Small intestine (tissue), 16 donors: ENCODE measurements around the gene RAB29. TPM values are rescaled to one million over a fixed set of nuclear protein-coding genes. Genes with fewer than 3 reads are reported as not detected.
A peak's percentile ranks its signal among the peaks of the same experiment; 100 is the strongest.
"Not testable (repeated sequence)": the region's sequence is repeated elsewhere in the genome, so short reads cannot be mapped to it uniquely, and the experiment has no call there.

Experiments used
- DNase-seq, 2 donors: peaks; one replicate each; pipeline versions ENCODE4 v3.0.0 to v3.0.0-alpha.2; 2013
- FAIRE-seq: peaks from 2 replicates; lab custom pipeline; 2012; peaks lifted over from hg19 to GRCh38; lab: Jason Lieb, UNC
- H3K27ac ChIP-seq, 3 donors: one replicate each; pipeline ENCODE4 v1.5.1; 2013; ENCODE audit warnings: low read length in 2 of 3, mild to moderate bottlenecking in 2 of 3, control low read depth in 1 of 3, inconsistent platforms in 1 of 3, low read depth in 1 of 3, moderate library complexity in 1 of 3
- H3K27me3 ChIP-seq, 3 donors: one replicate each; pipeline ENCODE4 v1.6.1; 2013; ENCODE audit warnings: low read length in 3 of 3, inconsistent platforms in 1 of 3; ENCODE audit not compliant: control insufficient read depth in 3 of 3, insufficient read depth in 3 of 3
- H3K36me3 ChIP-seq, 3 donors: one replicate each; pipeline ENCODE4 v1.6.1; 2013; ENCODE audit warnings: low read length in 3 of 3, inconsistent platforms in 1 of 3, low read depth in 1 of 3, mild to moderate bottlenecking in 1 of 3, moderate library complexity in 1 of 3; ENCODE audit not compliant: control insufficient read depth in 3 of 3, insufficient read depth in 2 of 3
- H3K4me1 ChIP-seq, 3 donors: one replicate each; pipeline ENCODE4 v1.6.1; 2013; ENCODE audit warnings: low read length in 2 of 3, inconsistent platforms in 1 of 3, low read depth in 1 of 3, mild to moderate bottlenecking in 1 of 3, moderate library complexity in 1 of 3; ENCODE audit not compliant: control insufficient read depth in 3 of 3, insufficient read depth in 2 of 3
- H3K4me3 ChIP-seq, 3 donors: one replicate each; pipeline ENCODE4 v1.5.1; 2013; ENCODE audit warnings: low read length in 3 of 3, control low read depth in 1 of 3, inconsistent platforms in 1 of 3, low read depth in 1 of 3, mild to moderate bottlenecking in 1 of 3, moderate library complexity in 1 of 3
- H3K9me3 ChIP-seq, 2 donors: one replicate each; pipeline ENCODE4 v1.6.1; 2013; ENCODE audit warnings: low read depth in 1 of 2, low read length in 1 of 2; ENCODE audit not compliant: control insufficient read depth in 2 of 2, insufficient read depth in 1 of 2
- WGBS, 3 donors: extraction: QIAGEN DNeasy Blood & Tissue Kit; methylation state at CpG; one replicate each; pipeline ENCODE4 v1.1.7; 2013; 5-methylcytosine and 5-hydroxymethylcytosine counted together
- long read RNA-seq, 10 donors: transcript quantifications; one replicate each; lab custom pipeline, GENCODE V29; 2026
- polyA plus RNA-seq, 4 donors: library from polyadenylated mRNA; stranded (reverse) in 3 of 4; unstranded in 1 of 4; fragments of 200-250 nt in 3 of 4; fragments of 120-200 nt in 1 of 4; gene quantifications; one replicate each; pipeline versions ENCODE4 v1.2.1 to v1.2.3, GENCODE V29; 2013
- donor health status: healthy with polysubstance abuse.
- donor health status: control.
- donor health status: control.
- donor health status: Bipolar disorder and iron deficiency.
- donor health status: healthy.

The RAB29 gene, protein sequence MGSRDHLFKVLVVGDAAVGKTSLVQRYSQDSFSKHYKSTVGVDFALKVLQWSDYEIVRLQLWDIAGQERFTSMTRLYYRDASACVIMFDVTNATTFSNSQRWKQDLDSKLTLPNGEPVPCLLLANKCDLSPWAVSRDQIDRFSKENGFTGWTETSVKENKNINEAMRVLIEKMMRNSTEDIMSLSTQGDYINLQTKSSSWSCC
- 100 to 1,000 TPM in 1 of 4 donors, 10 to 100 TPM in 1, 1 to 10 TPM in 2; 7.4 to 152 (median 8.9) TPM for polyA plus RNA-seq
- long read RNA-seq, donor 1, result 0 reads
- long read RNA-seq, donor 2, transcript RAB29-203 (5 exons, 1,157 nt), result major isoform, 13 of 22 reads
- long read RNA-seq, donor 2, partial matches to known transcripts, result 5 of 22 reads
- long read RNA-seq, donor 2, other reads (novel, unspliced or antisense), result 0 of 22 reads
- long read RNA-seq, donor 3, transcript RAB29-203 (5 exons, 1,157 nt), result major isoform, 23 of 37 reads
- long read RNA-seq, donor 3, partial matches to known transcripts, result 9 of 37 reads
- long read RNA-seq, donor 3, other reads (novel, unspliced or antisense), result 0 of 37 reads
- long read RNA-seq, donor 4, partial matches to known transcripts, result 0 of 1 reads
- long read RNA-seq, donor 4, other reads (novel, unspliced or antisense), result 0 of 1 reads
- long read RNA-seq, donor 5, transcript RAB29-203 (5 exons, 1,157 nt), result major isoform, 5 of 12 reads
- long read RNA-seq, donor 5, partial matches to known transcripts, result 7 of 12 reads
- long read RNA-seq, donor 5, other reads (novel, unspliced or antisense), result 0 of 12 reads
- long read RNA-seq, donor 6, transcript RAB29-203 (5 exons, 1,157 nt), result major isoform, 47 of 92 reads
- long read RNA-seq, donor 6, partial matches to known transcripts, result 41 of 92 reads
- long read RNA-seq, donor 6, other reads (novel, unspliced or antisense), result 0 of 92 reads
- long read RNA-seq, donor 7, result 0 reads
- long read RNA-seq, donor 8, result 0 reads
- long read RNA-seq, donor 9, transcript RAB29-203 (5 exons, 1,157 nt), result major isoform, 6 of 6 reads
- long read RNA-seq, donor 9, partial matches to known transcripts, result 0 of 6 reads
- long read RNA-seq, donor 9, other reads (novel, unspliced or antisense), result 0 of 6 reads
- long read RNA-seq, donor 10, transcript RAB29-203 (5 exons, 1,157 nt), result major isoform, 15 of 16 reads
- long read RNA-seq, donor 10, partial matches to known transcripts, result 0 of 16 reads
- long read RNA-seq, donor 10, other reads (novel, unspliced or antisense), result 0 of 16 reads

DNA sequence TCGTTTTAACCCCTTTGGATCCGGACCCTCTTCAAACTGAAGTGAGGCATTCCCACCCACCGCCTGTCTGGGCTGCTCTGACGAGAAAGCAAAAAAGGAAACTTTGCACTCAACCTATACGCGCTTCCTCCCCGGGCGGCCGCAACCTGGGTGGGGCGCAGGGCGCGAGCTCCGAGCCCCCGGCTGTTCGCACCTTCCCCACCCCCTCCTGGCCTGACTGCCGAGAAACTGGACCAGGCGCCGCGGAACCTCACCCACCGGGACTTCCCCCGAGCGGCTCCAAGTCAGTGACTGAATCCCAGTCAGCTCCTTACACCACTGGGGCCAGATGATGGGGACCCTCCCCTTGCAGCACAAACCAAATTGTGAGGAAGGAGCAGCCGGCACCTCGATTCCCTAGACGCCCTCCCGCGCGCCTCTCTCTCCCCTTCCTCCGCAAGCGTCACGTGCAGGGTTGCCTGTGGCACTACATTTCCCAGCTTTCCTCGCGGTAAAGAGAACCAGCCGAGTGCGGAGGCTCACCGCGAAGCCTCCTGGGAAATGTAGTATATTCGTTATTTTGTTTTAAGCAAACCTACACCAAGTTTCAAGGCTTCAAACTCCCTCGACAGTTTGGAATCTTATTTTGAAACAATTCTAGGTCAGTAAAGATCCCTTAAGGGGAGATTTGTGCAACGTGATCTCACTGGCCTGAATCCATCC, at the start of gene RAB29:
TSS of gene RAB29 (minus strand) at position 468 of the 702 bp plus-strand sequence. CDS start 526 bp downstream, outside the sequence.
- H3K27me3 ChIP-seq, result peaks cover 0 to 3% (median 0%) of the 10 kb centered on the region in 3 donors
- no peak for FAIRE-seq
- WGBS, 3 donors, result 0 to 1% (median 0%) methylated on average over 39 to 40 of the region's 40 CpGs

DNA sequence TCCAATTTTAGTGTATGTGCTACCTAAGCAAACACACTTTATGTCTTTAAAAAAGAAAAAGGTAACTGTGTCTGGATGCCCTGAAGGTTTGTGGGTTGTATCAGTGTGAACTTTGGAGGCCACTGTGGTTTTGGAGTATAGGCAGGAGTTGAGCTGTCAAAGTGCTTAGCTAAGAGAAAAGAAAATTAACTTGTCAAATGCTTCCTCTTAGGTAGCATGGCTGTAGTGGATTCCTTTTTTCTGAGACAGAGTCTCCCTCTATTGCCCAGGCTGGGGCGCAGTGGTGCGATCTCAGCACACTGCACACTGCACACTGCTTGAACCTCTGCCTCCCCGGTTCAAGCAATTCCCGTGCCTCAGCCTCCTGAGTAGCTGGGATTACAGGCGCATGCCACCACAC, 48.9 kb upstream of the RAB29 start:
- H3K27ac ChIP-seq, result no peak overlapping the region
- FAIRE-seq (no peak), DNase-seq (no peak)
- H3K36me3 ChIP-seq, result no peaks in the 10 kb centered on the region
- no peaks in the 10 kb centered on the region for H3K27me3 ChIP-seq
- 92 to 97% (median 94%) methylated on average over 4 to 5 of the region's 5 CpGs for WGBS, 3 donors
- H3K4me3 ChIP-seq, result no peak overlapping the region
- no peaks in the 10 kb centered on the region for H3K9me3 ChIP-seq
- peaks cover 0 to 15% (median 0%) of the 10 kb centered on the region in 3 donors for H3K4me1 ChIP-seq

More for the DNA sequence above, at the start of gene RAB29:
- H3K36me3 ChIP-seq, result peaks cover 0 to 9% (median 0%) of the 10 kb centered on the region in 3 donors
- no peaks in the 10 kb centered on the region for H3K9me3 ChIP-seq
- peak; percentile 80 to 89 for DNase-seq
- H3K4me1 ChIP-seq, result peaks cover 0 to 7% (median 0%) of the 10 kb centered on the region in 3 donors
- H3K27ac ChIP-seq, result peak within 1 kb of the TSS; percentile 0 to 95 (median 83)
- H3K4me3 ChIP-seq, result peak within 1 kb of the TSS; percentile 52 to 99 (median 72)

DNA sequence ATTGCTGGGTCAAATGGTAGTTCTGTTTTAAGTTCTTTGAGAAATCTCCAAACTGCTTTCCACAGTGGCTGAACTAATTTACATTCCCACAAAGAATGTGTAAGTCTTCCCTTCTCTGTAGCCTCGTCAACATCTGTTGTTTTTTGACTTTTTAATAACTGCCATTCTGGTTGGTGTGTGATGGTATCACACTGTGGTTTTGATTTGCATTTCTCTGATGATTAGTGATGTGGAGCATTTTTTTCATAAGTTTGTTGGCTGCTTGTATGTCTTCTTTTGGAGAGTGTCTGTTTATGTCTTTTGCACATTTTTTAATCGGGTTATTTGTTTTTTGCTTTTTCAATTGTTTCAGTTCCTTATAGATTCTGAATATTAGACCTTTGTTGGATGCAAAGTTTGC, 48.0 kb upstream of the RAB29 start:
- H3K4me3 ChIP-seq, FAIRE-seq, DNase-seq, H3K9me3 ChIP-seq, H3K36me3 ChIP-seq, H3K27ac ChIP-seq, H3K27me3 ChIP-seq: not testable (repeated sequence)
- peaks cover 0 to 15% (median 0%) of the 10 kb centered on the region in 3 donors for H3K4me1 ChIP-seq
- WGBS, 3 donors, result 76 to 92% (median 91%) methylated on average over 2 of the region's 2 CpGs

DNA sequence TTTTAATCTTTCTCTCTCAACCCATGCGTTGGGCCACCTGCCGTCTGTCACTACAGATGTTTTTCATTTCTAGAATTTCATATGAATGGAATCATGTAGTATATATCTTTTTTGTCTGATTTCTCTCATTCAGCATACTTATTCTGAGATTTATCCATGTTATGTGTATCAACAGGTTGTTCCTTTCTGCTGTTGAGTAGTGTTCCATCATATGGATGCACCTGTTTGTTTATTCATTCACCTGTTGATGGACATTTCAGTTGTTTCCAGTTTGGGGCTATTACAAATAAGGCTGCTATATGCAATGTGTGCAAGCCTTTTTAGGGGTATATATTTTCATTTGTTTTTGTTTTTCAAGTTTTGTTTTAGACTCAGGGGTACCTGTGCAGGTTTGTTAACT, 47.1 kb upstream of the RAB29 start:
- H3K9me3 ChIP-seq, result no peaks in the 10 kb centered on the region
- no peaks in the 10 kb centered on the region for H3K36me3 ChIP-seq
- no peaks in the 10 kb centered on the region for H3K27me3 ChIP-seq
- H3K27ac ChIP-seq, result no peak overlapping the region
- no peak for DNase-seq
- peaks cover 0 to 15% (median 0%) of the 10 kb centered on the region in 3 donors for H3K4me1 ChIP-seq
- no peak for FAIRE-seq
- WGBS, 3 donors, result 82 to 88% (median 82%) methylated on average over 2 of the region's 2 CpGs
- H3K4me3 ChIP-seq, result no peak overlapping the region

DNA sequence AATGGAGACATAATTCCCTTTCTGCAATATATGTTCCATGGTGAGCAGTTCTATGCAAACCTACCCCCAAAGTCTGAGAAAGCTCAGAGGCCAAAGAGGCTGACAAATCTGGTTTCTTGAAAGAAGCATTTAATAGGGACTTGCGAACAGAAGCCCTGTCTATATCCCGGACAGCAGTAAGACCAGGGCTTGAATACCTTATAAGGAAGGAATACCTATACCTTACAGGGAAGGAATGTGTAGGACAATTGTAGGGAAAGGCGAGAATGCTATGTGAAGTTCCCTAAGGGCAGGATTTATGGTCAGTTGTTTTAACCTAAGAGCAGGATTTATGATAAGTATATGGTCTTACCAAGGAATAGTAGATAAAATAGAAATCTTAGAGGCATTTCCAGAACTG, 42.7 kb upstream of the RAB29 start:
- no peak overlapping the region for H3K27ac ChIP-seq
- WGBS, 3 donors, result 91 to 96% (median 94%) methylated on average over 3 of the region's 3 CpGs
- H3K27me3 ChIP-seq, result peaks cover 0 to 18% (median 0%) of the 10 kb centered on the region in 3 donors
- DNase-seq (no peak), FAIRE-seq (no peak)
- H3K9me3 ChIP-seq, result no peaks in the 10 kb centered on the region
- no peak overlapping the region for H3K4me3 ChIP-seq
- peaks cover 0 to 8% (median 2%) of the 10 kb centered on the region in 3 donors for H3K4me1 ChIP-seq
- H3K36me3 ChIP-seq, result no peaks in the 10 kb centered on the region

DNA sequence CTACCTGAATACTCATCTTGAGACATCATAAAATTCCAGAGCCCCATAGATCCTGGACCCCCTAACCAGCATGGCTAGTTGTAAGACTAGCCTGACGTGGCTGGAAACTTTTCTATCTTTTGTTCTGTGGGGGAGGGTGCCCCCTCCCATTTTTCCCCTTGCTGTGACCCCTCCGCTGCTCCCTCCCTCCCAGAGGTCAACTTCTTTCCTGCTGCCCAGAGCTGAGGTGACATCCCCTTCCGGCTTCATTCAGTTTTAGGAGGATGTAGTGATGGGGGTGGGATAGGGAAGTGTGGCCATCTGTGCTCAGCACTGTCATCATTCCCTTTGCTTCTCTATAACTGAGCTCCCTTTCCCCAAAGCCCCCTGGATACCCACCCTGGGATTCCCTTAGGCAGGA, 42.1 kb upstream of the RAB29 start:
- FAIRE-seq, result no peak
- H3K4me1 ChIP-seq, result peaks cover 0 to 12% (median 2%) of the 10 kb centered on the region in 3 donors
- no peaks in the 10 kb centered on the region for H3K36me3 ChIP-seq
- DNase-seq, result no peak
- H3K9me3 ChIP-seq, result no peaks in the 10 kb centered on the region
- 77 to 83% (median 83%) methylated on average over 3 of the region's 3 CpGs for WGBS, 3 donors
- H3K4me3 ChIP-seq, result no peak overlapping the region
- H3K27me3 ChIP-seq, result peaks cover 0 to 20% (median 0%) of the 10 kb centered on the region in 3 donors
- H3K27ac ChIP-seq, result no peak overlapping the region

DNA sequence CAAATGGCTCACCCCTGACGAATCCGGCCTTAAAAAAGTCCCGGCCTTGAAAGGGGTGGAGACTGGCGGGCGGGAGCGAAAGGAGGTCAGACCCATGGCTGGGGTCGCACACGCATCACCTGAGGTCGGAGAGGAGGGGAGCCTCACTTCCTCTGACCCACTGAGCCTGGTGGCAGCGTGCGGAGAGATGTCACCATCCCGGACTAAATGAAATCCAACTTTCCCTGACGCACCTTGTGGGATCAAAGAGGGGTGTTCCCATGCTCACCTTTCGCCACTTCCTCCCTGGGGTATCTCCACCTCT, 38.4 kb upstream of the RAB29 start:
- H3K36me3 ChIP-seq, result peaks cover 0 to 11% (median 0%) of the 10 kb centered on the region in 3 donors
- WGBS, 3 donors, result 2 to 6% (median 3%) methylated on average over 14 of the region's 14 CpGs
- no peak for DNase-seq
- H3K27me3 ChIP-seq, result peaks cover 0 to 25% (median 0%) of the 10 kb centered on the region in 3 donors
- H3K27ac ChIP-seq, result peak overlapping the region in 1 of 3 donors; percentile 75
- H3K4me3 ChIP-seq, result peak overlapping the region; percentile 50 to 84 (median 83)
- FAIRE-seq, result no peak
- peaks cover 0 to 19% (median 6%) of the 10 kb centered on the region in 3 donors for H3K4me1 ChIP-seq
- no peaks in the 10 kb centered on the region for H3K9me3 ChIP-seq
